Right lobe of liver (tissue), 4 donors: Measurements from ENCODE around the gene TNIP1.

Experiments used
- POLR2A ChIP-seq: fragments of 450-650 bp; IDR thresholded peaks from one replicate; pipeline ENCODE4 v1.6.1; 2017; ENCODE audit warnings: antibody characterized with exemption, mild to moderate bottlenecking
- TF ChIP-seq, protein P1 (sequence below), 4 donors: fragments of 200-600 bp in 3 of 4; fragments of 450-650 bp in 1 of 4; IDR thresholded peaks; one replicate each; pipeline versions ENCODE4 v1.5.1 to v1.8.0; 2016 to 2022; ENCODE audit warnings: antibody characterized with exemption in 4 of 4, mild to moderate bottlenecking in 2 of 4
- donor health status: DM: no; HTN: no; CAD: no.
- donor health status: DM: no; HTN: no; CAD: no.
- donor health status: DM: no; HTN: yes; CAD: no.

- TF ChIP-seq, protein P1, sequence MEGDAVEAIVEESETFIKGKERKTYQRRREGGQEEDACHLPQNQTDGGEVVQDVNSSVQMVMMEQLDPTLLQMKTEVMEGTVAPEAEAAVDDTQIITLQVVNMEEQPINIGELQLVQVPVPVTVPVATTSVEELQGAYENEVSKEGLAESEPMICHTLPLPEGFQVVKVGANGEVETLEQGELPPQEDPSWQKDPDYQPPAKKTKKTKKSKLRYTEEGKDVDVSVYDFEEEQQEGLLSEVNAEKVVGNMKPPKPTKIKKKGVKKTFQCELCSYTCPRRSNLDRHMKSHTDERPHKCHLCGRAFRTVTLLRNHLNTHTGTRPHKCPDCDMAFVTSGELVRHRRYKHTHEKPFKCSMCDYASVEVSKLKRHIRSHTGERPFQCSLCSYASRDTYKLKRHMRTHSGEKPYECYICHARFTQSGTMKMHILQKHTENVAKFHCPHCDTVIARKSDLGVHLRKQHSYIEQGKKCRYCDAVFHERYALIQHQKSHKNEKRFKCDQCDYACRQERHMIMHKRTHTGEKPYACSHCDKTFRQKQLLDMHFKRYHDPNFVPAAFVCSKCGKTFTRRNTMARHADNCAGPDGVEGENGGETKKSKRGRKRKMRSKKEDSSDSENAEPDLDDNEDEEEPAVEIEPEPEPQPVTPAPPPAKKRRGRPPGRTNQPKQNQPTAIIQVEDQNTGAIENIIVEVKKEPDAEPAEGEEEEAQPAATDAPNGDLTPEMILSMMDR (IDR thresholded peaks at IDR 0.05) = no peak
- no peak for TF ChIP-seq POLR2A
Observed at GRCh38 chr5:151036556-151036955, 44.3 kb downstream of the TNIP1 start.
